GM18951 (cell line): ENCODE data around the gene PRUNE2.
"Not testable (repeated sequence)": the region's sequence is repeated elsewhere in the genome, so short reads cannot be mapped to it uniquely, and the experiment has no call there.

ENCODE experiments used
- POLR2A ChIP-seq: IDR thresholded peaks from 4 replicates; pipeline ENCODE4 v1.6.1; 2011; ENCODE audit warnings: mild to moderate bottlenecking; ENCODE audit not compliant: insufficient read length, insufficient read depth; ENCODE audit errors: extremely low read depth
- in situ Hi-C: fragments of 300-500 bp; cut with MboI; formaldehyde crosslinking; loops from one replicate; pipeline ENCODE4 v1.12.0; 2022; ENCODE audit warnings: low sequenced_read_pairs, mixed read lengths, inconsistent platforms; ENCODE audit not compliant: unreplicated experiment

The PRUNE2 gene

GRCh38 chr9:76691517-76692313 is 214.2 kb downstream of the PRUNE2 start:
- TF ChIP-seq POLR2A = no peak
- in situ Hi-C loops = no loop called here

DNA sequence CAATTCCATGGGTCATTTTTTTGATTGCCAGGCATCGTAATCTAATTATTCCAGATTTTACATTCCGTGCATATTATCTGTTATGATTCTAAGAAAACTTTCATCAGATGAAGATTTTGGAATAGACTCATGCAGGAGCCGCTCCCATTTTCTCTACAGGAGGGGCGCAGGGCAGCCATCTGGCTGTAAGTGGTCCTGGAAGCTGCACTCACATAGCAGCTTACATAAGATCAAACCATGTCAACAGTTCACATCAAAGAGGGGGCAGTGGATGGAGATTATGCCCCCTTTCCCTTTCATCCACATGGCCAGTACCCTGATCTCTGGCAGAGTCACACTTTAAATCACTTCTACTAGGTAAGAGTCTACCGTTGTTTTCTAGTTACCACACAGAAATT is 214.9 kb downstream of the PRUNE2 start:
- no peak for TF ChIP-seq POLR2A
- in situ Hi-C loops = no loop called here

DNA sequence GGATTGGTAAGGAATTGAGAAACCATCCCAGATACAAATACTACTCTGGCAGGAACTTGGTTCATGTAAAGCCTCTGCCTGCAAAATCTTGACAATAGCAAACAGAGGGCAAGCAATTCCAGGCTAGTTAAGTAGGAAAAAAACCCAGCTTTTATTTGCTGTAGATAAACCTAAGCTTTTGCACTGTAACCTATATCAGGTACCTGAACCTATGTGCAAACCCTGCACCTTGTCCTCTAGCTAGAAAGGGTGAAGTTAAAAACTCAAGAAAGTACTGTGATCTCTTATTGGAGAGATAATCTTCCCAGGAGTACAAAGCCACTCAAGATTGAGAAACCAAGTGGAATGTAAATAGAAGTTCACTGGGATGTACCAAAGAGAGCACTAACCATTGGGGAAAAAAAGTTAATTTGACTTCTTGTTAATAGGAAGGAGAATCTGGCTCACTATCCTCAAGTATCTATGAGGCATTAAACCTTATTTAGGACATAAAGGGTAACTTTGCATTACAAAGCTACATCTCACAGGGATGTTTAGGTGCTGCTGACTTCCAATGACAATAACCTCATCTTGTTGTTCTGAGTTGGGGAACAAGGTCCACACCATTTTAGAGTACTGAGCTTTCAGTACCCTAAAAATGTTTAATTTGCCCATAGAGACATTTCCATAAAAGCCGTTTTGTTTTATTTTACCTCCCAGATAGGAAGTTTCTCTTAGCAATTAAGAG is 215.5 kb downstream of the PRUNE2 start:
- in situ Hi-C loops = no loop called here
- no peak for TF ChIP-seq POLR2A

- in situ Hi-C loops = no loop called here
- no peak for TF ChIP-seq POLR2A
These were observed 217.3 kb downstream of the PRUNE2 start for GRCh38 chr9:76688471-76689238.

DNA sequence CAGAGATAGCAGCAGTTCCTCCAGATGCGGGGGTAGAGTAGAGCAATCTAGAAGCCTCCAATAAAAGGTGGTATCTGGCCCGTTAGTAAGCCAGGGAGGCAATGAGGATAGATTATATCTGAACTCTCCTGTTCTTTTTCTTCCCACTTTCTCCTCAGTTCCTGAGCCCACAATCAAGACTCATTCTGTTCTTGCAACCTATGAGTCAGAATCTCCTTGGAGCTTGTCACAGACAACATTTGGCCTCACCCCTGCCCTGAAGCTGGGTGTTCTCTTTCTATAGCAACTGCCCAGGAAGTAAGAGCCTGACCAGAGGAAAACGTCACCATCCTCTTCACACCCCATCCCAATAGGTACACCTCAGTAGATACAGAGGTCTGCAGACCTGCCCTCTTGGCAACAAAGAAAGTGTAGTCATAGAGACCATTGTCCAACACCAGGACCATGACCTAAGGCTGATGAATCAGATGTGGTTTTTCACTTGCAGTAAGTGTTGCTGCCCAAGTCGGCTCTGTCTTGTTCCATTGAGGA is 218.0 kb downstream of the PRUNE2 start:
- no peak for TF ChIP-seq POLR2A
- in situ Hi-C loops = no loop called here

GRCh38 chr9:76686756-76687155 is 219.2 kb downstream of the PRUNE2 start:
- in situ Hi-C loops = no loop called here
- TF ChIP-seq POLR2A = no peak

- in situ Hi-C loops = no loop called here
- no peak for TF ChIP-seq POLR2A
These were observed 221.7 kb downstream of the PRUNE2 start for GRCh38 chr9:76684213-76684612.

DNA sequence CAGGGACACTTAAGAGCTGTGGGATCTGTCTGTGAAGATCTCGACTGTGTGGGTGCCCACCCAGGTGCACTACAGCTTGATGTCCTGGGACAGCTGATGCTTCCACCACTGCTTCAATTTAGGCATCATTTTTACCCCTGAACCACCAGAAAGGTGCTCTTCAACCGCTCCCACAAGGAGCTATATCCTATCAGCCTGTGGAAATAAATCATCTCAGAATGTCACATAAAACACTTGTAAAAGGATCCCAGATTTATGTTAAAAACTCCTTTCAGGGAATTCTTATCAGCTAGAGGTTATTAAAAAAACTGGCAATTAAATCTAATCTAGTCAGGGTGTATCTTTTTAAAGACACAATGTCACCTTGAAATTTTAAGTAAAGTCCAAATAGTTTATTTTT is 224.4 kb downstream of the PRUNE2 start:
- in situ Hi-C loops = no loop called here
- no peak for TF ChIP-seq POLR2A

DNA sequence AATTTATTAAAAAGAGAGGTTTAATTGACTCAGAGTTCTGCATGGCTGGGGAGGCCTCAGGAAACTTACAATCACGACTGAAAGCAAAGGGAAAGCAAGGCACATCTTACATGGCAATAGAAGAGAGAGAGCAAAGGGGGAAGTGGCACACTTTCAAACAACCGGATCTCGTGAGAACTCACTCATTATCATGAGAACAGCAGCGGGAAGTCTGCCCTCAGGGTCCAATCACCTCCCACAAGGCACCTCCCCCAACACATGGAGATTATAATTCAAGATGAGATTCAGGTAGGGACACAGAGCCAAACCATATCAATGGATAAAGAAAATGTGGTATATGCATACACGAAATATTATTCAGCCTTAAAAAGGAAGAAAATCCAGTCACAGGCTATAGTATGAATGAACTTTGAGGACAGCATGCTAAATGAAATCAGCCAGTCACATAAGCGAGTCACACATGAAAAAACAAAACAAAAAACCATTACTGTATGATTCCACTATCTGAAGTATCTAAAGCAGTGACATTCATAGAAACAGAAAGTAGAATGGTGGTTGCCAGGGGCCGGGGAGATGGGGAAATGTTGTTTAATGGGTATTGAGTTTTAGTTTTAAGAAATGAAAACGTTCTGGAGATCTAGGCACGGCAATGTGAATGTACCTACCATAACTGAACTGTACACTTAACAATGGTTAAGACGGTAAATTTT is 225.0 kb downstream of the PRUNE2 start:
- in situ Hi-C loops = no loop called here
- TF ChIP-seq POLR2A = no peak

DNA sequence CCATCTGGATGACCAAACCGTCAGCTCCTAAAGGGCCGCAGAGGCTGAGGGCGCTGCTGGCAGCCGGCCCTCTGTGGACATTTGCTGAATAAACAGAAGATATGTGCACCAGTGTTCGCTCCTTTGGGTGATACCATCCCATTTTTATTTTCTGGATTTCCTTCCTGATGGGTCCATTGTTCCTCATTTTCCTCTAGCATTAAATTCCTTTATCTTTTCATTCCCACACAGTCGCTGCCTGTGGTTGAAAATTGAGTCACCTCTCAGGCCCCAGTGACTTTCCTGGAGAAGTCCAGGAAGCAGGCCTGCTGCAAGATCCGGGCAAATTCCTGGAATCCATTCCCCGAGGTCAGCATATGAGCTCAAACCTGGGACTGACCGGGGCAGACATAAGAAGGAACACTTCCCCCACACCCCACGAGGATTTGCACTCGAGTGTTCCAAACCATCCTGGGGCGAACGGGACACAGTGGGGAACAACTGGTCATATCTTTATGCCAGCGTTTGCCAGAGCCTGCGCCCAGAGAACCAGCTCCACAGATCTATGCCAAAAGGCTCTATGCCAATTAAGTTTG is 228.3 kb downstream of the PRUNE2 start:
- in situ Hi-C loops = no loop called here
- TF ChIP-seq POLR2A = no peak

DNA sequence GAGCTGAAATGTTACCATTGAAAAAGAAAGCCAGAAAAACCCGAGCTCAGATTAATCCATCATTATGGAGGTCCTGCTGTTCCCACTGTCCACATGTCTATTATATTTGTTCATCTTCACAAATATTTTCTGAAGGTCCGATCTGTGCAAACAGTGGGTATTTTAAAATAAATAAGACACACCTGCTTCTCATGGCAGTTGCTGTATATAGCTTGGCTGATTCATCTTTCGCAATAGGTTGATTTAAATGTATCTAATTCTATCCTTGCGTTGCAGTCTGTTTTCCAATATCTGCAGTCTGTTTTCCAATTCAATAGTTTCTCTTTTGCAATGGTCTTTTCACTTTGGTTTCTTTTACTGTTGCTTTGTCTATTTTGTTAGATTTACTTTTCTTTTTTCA is 229.1 kb downstream of the PRUNE2 start:
- in situ Hi-C loops = no loop called here

DNA sequence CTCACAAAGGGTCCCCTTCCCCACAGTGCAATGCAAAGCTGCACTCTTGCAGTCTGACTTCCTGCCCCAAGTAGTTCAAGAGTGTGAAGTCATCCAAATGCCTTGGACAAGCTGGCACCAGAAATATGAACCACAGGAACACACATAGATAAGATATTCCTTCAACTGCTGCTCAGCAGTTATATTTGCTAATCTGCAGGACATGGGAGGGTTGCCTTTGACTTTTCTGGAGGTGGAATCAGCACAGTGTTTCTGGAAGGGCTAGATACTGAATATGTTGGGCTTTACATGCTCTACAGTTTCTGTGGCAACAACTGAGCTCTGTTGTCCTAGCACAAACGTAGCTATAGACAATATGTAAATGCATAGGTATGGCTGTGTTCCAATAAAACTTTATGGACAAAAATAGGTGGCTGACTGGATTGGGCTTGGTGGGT is 238.4 kb downstream of the PRUNE2 start:
- no peak for TF ChIP-seq POLR2A
- in situ Hi-C loops = no loop called here

More for the DNA sequence above, 229.1 kb downstream of the PRUNE2 start:
- TF ChIP-seq POLR2A = no peak

GRCh38 chr9:76665966-76666365 is 239.9 kb downstream of the PRUNE2 start:
- in situ Hi-C loops = not testable (repeated sequence)
